HEK293T (cell line): ENCODE measurements around the gene WASF3.

Experiments used
- BHLHE40 ChIP-seq: fragments of 450-650 bp; IDR thresholded peaks from 2 replicates; pipeline ENCODE4 v1.6.1; 2016; ENCODE audit warnings: mild to moderate bottlenecking, moderate library complexity, borderline replicate concordance
- FOXA1 ChIP-seq: fragments of 450-650 bp; IDR thresholded peaks from 2 replicates; pipeline ENCODE4 v1.6.1; 2016; ENCODE audit warnings: mild to moderate bottlenecking
- FOXK2 ChIP-seq: fragments of 450-650 bp; IDR thresholded peaks from 2 replicates; pipeline ENCODE4 v1.6.1; 2016; ENCODE audit warnings: mild to moderate bottlenecking
- FOXM1 ChIP-seq: fragments of 450-650 bp; IDR thresholded peaks from 2 replicates; pipeline ENCODE4 v1.6.1; 2017; ENCODE audit warnings: mild to moderate bottlenecking, borderline replicate concordance
- HDGF ChIP-seq: fragments of 450-650 bp; IDR thresholded peaks from 2 replicates; pipeline ENCODE4 v1.6.1; 2017; ENCODE audit warnings: antibody characterized with exemption, borderline replicate concordance
- NFRKB ChIP-seq: fragments of 450-650 bp; IDR thresholded peaks from 2 replicates; pipeline ENCODE4 v1.6.1; 2016; ENCODE audit warnings: mild to moderate bottlenecking, moderate library complexity
- SP1 ChIP-seq: fragments of 450-650 bp; IDR thresholded peaks from 2 replicates; pipeline ENCODE4 v1.6.1; 2017
- SUZ12 ChIP-seq: fragments of 450-650 bp; IDR thresholded peaks from 2 replicates; pipeline ENCODE4 v1.6.1; 2016; ENCODE audit warnings: mild to moderate bottlenecking
- TARDBP ChIP-seq: fragments of 450-650 bp; IDR thresholded peaks from 2 replicates; pipeline ENCODE4 v1.6.1; 2016
- TF ChIP-seq, protein P1 (sequence below): fragments of 450-650 bp; IDR thresholded peaks from 2 replicates; pipeline ENCODE4 v1.6.1; 2016

DNA sequence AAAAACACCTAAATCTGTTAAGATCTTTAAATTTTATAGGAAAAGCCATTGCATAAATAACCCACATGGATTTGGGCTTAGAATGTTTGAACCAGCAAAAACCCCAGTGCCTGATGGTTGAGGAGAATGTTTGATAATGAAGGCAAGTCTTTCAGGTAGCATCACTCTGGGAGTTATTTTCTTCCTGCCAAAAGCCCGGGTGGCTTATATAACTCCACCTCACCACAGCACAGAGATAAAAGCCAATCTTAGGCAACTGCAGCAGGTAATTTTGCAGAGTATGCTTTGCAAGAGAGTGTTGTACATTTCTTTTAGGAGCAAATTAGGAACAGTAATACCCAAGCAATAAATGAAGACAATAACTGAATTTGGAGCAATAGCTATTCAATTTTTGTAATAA is 7.8 kb upstream of the WASF3 start:
- no peak for TF ChIP-seq TARDBP
- no peak for TF ChIP-seq NFRKB
- no peak for TF ChIP-seq SP1
- TF ChIP-seq SUZ12 = no peak
- TF ChIP-seq BHLHE40 = no peak
- no peak for TF ChIP-seq HDGF
- TF ChIP-seq, protein P1, sequence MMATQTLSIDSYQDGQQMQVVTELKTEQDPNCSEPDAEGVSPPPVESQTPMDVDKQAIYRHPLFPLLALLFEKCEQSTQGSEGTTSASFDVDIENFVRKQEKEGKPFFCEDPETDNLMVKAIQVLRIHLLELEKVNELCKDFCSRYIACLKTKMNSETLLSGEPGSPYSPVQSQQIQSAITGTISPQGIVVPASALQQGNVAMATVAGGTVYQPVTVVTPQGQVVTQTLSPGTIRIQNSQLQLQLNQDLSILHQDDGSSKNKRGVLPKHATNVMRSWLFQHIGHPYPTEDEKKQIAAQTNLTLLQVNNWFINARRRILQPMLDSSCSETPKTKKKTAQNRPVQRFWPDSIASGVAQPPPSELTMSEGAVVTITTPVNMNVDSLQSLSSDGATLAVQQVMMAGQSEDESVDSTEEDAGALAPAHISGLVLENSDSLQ = no peak
- TF ChIP-seq FOXK2 = no peak
- TF ChIP-seq FOXM1 = no peak
- no peak for TF ChIP-seq FOXA1
